Neural cell (in vitro differentiated cells): ENCODE data around the gene STK24.

Source experiments
- SMC3 ChIP-seq: fragments of 450-650 bp; conservative IDR thresholded peaks from 2 replicates; pipeline ENCODE4 v1.6.1; 2014; ENCODE audit warnings: antibody characterized with exemption, mild to moderate bottlenecking, moderate library complexity; ENCODE audit not compliant: poor library complexity
- TF ChIP-seq, protein P1 (sequence below): IDR thresholded peaks from 2 replicates; pipeline ENCODE4 v1.6.1; 2012; ENCODE audit warnings: borderline replicate concordance

DNA sequence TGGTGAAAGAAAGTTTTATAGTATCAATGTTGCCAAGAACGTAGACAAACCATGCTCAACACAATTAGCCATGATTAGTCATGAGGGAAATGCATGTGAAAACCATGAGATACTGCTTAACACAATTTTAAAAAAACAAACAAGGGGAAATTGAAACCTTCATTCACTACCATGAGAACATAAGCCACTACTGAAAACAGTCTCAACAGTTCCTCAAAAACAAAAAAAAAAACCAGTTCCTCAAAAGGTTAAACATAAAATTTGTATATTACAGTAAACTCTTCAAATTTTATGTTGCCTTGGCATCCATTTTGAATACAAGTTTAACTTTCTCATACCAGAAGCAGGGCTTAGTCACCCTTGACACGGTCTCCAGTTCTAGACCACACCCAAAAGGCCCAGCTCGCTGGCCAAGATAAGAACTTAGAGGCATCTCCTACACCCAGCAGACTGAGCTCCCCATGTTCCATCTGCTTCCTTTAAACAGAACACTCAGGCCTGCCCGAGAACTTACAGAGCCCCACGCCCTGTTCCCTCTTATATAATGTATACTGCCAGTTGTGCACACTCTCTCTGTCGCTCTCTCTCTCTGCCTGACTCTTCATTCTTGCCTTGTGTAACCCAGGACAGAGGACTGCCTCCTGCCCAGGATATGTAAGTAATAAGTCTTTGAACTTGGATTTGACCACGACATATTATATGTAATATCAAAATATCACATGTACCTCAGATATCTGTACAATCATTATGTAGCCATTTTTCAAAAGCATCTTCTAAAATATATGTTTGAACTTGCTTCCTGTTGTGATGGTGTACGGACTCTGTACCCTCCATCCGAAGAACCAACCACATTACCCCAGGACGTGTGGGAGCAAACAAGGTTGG, 67.4 kb downstream of the STK24 start:
- TF ChIP-seq, protein P1, sequence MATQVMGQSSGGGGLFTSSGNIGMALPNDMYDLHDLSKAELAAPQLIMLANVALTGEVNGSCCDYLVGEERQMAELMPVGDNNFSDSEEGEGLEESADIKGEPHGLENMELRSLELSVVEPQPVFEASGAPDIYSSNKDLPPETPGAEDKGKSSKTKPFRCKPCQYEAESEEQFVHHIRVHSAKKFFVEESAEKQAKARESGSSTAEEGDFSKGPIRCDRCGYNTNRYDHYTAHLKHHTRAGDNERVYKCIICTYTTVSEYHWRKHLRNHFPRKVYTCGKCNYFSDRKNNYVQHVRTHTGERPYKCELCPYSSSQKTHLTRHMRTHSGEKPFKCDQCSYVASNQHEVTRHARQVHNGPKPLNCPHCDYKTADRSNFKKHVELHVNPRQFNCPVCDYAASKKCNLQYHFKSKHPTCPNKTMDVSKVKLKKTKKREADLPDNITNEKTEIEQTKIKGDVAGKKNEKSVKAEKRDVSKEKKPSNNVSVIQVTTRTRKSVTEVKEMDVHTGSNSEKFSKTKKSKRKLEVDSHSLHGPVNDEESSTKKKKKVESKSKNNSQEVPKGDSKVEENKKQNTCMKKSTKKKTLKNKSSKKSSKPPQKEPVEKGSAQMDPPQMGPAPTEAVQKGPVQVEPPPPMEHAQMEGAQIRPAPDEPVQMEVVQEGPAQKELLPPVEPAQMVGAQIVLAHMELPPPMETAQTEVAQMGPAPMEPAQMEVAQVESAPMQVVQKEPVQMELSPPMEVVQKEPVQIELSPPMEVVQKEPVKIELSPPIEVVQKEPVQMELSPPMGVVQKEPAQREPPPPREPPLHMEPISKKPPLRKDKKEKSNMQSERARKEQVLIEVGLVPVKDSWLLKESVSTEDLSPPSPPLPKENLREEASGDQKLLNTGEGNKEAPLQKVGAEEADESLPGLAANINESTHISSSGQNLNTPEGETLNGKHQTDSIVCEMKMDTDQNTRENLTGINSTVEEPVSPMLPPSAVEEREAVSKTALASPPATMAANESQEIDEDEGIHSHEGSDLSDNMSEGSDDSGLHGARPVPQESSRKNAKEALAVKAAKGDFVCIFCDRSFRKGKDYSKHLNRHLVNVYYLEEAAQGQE: no peak
- TF ChIP-seq SMC3: no peak
